8988T (cell line): ENCODE measurements around the gene DAZAP2.
A peak's percentile ranks its signal among the peaks of the same experiment; 100 is the strongest.
"Not testable (repeated sequence)": the region's sequence is repeated elsewhere in the genome, so short reads cannot be mapped to it uniquely, and the experiment has no call there.

ENCODE experiments used
- DNase-seq: peaks from one replicate; pipeline ENCODE4 v3.0.0; 2011

Gene DAZAP2

GRCh38 chr12:51217968-51218606 lies 20.5 kb upstream of the DAZAP2 start, which contains the start of gene POU6F1:
Gene POU6F1, minus strand, starts transcription at chr12:51218062. Its CDS starts 11,226 bp downstream, at chr12:51206836.
- peak; percentile 88 for DNase-seq

DNA sequence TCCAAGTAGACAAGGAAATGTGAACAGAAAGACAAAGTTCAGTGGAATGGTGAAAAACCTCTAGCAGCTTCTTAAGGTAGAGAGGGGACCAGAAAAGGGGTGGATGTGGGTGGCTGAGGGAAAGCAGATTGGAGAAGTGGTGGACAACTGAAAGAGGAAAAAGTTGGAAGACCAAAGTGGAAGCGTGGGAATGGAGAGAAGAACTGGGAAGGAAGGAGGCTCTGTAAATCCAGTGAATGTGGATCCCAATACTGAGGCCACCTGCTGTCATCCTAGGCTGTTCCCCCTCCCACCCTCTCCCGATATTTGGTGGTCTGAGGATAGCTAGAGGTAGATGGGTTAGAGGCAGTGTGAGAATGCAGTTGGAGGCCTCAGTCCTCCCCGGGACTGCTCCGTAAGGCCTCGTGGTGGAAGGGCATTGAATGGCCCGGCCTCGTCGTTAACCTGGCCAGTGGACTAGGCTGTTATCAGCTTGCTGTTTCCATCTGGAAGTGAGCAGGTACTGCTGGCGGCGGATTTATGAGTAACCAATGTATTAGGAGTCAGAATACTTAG lies 19.9 kb upstream of the DAZAP2 start:
- DNase-seq = no peak

DNA sequence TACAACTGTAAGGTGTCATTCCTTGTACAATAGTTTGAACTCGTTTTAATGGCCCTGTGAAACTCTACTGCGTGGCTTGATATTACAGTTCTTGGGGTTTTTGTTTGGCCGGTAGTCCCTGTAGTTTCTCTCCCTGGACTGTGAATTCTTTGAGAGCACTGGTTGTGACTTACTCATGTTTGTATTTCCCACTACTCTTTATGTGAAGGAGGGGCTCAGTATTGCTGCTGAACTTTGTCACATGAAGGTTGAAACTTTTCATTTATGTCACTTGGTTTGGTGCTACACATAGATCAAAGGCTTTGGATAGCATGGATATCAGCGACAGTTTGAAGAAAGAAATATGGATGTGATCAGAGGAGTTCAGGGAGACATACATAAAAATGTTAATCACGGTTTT lies 19.3 kb upstream of the DAZAP2 start:
- DNase-seq = no peak

- DNase-seq = not testable (repeated sequence)
Observed at GRCh38 chr12:51219857-51220256, 18.8 kb upstream of the DAZAP2 start.

GRCh38 chr12:51222461-51222860 lies 16.2 kb upstream of the DAZAP2 start:
- no peak for DNase-seq

GRCh38 chr12:51224625-51225024 lies 14.0 kb upstream of the DAZAP2 start:
- no peak for DNase-seq

DNA sequence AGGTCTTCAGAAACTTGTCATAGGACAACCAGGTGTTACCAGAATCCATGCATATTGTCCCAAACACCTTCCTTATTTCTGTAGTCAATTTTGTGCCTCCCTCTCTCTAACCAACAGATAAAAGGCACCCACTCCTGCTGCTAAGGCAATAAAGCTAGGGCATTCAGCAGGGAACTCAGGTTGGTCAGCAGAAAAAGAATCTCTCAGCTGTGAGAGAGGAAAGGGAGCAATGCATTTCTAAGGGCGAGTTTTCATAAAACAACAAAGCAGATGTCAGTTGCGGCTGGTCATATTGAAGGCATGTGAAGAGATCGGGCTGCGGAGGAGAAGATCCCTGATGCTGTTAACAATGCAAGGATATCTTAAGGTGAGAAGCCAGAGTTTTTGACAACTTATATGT lies 13.4 kb upstream of the DAZAP2 start:
- DNase-seq = no peak

GRCh38 chr12:51225771-51226170 lies 12.9 kb upstream of the DAZAP2 start:
- no peak for DNase-seq

DNA sequence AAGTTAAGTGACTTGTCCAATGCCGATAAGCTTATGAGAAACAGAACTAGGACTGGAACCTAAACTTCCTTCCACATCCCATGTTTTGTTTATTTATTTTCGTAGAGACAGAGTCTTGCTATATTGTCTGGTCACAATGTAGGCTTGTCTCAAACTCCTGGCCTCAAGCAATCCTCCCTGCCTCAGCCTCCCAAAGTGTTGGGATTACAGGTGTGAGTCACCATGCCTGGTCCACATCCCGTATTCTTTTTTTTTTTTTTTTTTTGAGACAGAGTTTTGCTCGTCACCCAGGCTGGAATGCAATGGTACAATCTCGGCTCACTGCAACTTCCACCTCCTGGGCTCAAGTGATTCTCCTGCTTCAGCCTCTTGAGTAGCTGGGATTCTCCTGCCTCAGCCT lies 11.5 kb upstream of the DAZAP2 start:
- DNase-seq = not testable (repeated sequence)

DNA sequence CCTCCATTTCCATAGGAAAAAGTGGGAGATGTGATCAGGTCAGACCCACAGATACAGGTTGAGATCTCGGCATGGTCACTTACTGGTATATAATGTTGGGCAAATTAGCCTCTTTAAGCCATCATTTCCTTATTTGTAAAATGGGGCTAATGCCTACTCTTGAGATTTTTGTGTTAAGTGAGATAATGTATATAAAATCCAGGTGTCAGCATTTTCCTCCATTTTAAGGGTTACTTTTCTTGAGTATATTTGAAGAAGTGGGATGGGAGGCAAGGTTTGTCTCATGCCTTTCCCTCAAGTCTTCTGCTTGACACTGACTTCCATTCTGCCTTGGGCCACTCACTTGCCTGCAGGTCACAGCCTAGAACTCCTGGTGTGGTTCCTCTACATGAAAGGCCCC lies 10.7 kb upstream of the DAZAP2 start:
- no peak for DNase-seq

GRCh38 chr12:51229116-51229809 lies 9.4 kb upstream of the DAZAP2 start:
- DNase-seq = no peak

GRCh38 chr12:51232642-51233041 lies 6.0 kb upstream of the DAZAP2 start:
- no peak for DNase-seq

DNA sequence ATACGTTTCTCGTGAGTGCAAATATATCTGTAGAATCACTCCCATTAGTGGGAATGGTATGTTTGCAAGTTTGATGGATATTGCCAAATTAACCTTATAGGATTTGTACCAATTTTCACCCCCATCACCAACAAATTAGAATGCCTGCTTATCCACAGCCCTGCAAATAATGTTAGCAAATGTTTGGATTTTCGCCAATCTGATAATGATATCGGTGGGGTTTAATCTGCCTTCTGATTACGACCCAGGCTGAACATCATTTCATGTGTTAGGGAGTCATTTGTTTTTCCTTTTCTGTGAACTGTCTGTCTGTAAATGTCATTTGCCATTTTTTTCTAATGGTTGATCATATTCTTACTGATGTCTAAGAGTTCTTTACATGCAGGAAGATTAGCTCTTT lies 4.1 kb upstream of the DAZAP2 start:
- DNase-seq = no peak

DNA sequence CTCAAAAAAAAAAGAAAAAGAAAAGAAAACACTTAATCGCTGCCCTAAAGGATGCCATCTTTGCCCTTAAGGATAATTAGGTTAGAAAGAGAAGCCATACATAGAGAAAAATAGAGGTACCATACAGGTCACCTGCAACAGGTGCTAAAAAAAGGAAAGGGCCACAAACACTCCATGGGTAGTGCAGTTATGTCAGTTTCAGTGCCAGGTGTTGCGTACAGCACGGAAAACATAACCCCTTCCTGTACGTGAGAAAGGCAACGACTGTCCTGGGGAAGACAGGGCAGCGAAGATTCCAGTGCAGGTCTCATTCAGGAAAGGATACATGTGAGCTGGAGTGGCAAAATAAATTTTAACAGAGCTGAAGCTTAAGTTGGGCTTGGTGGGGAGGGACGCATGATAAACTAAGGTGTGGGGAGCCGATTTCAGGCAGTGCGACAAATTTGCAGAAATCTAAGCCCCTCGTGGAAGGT lies 553 bp upstream of the DAZAP2 start:
- DNase-seq = no peak

GRCh38 chr12:51240971-51241370 lies 2.3 kb downstream of the DAZAP2 start:
- no peak for DNase-seq

DNA sequence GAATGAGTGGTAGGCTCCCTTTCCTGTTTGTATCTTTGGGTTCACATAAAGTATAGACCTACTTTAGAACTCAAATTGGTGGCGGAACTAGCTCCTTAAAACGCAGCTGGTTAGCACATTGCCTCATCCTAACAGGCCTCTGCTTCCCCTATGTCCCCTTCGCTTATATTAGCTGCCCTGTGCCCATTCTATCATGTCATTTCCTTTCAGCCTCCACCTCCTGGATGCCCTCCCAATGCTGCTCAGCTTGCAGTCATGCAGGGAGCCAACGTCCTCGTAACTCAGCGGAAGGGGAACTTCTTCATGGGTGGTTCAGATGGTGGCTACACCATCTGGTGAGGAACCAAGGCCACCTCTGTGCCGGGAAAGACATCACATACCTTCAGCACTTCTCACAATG lies 3.5 kb downstream of the DAZAP2 start:
- no peak for DNase-seq

DNA sequence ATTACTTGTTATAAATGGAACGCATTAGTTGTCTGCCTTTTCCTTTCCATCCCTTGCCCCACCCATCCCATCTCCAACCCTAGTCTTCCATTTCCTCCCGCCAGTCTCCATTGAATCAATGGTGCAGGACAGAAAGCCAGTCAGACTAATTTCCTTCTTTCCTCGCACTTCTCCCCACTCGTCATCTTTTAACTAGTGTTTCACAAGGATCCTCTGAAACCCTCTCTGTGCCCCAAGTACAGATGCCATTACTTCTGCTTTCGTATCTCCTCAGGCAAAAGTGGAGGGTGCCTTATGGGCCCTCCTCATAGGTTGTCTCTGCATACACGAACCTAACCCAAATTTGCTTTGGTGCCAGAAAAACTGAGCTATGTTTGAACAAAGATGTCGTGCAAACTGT lies 4.2 kb downstream of the DAZAP2 start:
- DNase-seq = no peak

- no peak for DNase-seq
Observed at GRCh38 chr12:51244269-51244668, 5.6 kb downstream of the DAZAP2 start.

GRCh38 chr12:51245476-51246253 lies 7.0 kb downstream of the DAZAP2 start:
- DNase-seq = no peak

DNA sequence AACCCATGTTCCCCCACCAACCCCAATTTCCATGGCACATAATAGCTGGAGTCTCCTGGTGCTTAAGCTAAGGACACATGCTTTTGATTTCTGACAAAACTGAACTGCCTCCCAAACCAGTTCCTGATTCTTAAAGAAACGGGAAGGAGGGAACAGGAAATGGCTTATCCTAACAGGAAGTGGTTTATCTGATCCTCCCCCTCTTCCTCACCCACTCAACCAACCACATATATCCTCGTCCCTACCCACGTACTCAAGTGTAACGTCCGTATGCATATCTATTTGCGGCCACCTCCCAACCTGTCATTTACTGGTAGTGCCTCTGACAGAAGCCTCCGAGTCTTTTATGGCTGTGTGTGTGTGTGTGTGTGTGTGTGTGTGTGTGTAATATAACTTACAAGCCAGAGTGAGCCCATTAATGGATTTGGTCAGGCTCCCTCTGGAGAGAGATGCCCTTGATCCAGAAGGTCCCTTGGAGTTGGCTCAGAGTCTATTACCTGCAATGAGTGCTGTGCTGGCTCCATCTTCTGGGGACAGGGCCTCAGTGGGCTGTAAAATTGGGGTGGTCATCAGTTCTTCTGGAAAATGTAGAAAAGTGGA lies 7.7 kb downstream of the DAZAP2 start:
- DNase-seq = no peak

GRCh38 chr12:51247523-51248206 lies 9.0 kb downstream of the DAZAP2 start:
- no peak for DNase-seq

DNA sequence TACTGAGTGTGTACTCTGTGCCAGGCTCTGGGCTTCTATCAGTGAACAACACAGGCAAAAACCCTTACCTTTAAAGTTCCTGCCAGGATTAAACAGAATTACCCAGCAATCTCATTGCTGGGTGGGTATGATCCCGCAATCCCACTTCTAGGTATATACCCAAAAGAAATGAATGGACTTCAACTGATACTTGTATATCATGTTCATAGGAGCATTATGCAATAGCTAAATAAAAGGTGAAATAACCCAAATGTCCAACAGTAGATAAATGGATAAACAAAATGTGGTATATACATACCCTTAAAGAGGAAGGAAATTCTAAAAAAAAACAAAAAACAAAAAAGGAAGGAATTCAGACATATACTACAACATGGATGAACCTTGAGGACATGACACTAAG lies 14.7 kb downstream of the DAZAP2 start:
- DNase-seq = no peak

GRCh38 chr12:51254536-51254935 lies 15.9 kb downstream of the DAZAP2 start:
- DNase-seq = no peak
